Fibroblast of pulmonary artery (primary cell): ENCODE results near the gene CILP2.

Experiments
- DNase-seq: peaks from one replicate; pipeline ENCODE4 v3.0.0-alpha.2; 2010; ENCODE audit warnings: low read depth
- H3K4me3 ChIP-seq: replicated peaks from 2 replicates; pipeline ENCODE4 v1.5.1; 2011; ENCODE audit warnings: low read depth, mild to moderate bottlenecking, control low read depth, low read length, moderate library complexity
- TF ChIP-seq, protein P1 (sequence below): IDR thresholded peaks from 2 replicates; pipeline ENCODE4 v1.5.1; 2011; ENCODE audit warnings: mild to moderate bottlenecking, control low read depth, low read length, inconsistent platforms; ENCODE audit errors: missing control alignments

Gene CILP2

GRCh38 chr19:19542507-19542906 lies 4.4 kb downstream of the CILP2 start:
- H3K4me3 ChIP-seq: no peak overlapping the region
- no peak for DNase-seq
- TF ChIP-seq, protein P1, sequence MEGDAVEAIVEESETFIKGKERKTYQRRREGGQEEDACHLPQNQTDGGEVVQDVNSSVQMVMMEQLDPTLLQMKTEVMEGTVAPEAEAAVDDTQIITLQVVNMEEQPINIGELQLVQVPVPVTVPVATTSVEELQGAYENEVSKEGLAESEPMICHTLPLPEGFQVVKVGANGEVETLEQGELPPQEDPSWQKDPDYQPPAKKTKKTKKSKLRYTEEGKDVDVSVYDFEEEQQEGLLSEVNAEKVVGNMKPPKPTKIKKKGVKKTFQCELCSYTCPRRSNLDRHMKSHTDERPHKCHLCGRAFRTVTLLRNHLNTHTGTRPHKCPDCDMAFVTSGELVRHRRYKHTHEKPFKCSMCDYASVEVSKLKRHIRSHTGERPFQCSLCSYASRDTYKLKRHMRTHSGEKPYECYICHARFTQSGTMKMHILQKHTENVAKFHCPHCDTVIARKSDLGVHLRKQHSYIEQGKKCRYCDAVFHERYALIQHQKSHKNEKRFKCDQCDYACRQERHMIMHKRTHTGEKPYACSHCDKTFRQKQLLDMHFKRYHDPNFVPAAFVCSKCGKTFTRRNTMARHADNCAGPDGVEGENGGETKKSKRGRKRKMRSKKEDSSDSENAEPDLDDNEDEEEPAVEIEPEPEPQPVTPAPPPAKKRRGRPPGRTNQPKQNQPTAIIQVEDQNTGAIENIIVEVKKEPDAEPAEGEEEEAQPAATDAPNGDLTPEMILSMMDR: no peak

DNA sequence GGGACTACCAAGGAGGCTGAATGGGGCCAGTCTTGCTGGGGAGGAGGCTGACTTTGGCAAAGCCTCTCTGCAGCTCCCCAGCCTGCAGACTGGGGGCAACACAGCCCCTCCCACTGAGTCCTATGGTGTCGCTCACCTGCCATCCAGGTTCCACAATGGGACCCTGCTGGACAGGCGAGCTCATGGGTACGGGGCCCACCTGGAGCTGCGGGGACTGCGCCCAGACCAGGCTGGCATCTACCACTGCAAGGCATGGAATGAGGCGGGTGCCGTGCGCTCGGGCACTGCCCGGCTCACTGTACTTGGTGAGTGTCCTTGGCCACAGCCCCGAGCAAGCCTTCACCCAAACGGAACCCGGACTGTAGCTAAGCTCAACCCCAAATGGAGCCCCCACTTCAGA lies 5.0 kb downstream of the CILP2 start:
- TF ChIP-seq, protein P1: no peak
- H3K4me3 ChIP-seq: no peak overlapping the region
- DNase-seq: no peak

DNA sequence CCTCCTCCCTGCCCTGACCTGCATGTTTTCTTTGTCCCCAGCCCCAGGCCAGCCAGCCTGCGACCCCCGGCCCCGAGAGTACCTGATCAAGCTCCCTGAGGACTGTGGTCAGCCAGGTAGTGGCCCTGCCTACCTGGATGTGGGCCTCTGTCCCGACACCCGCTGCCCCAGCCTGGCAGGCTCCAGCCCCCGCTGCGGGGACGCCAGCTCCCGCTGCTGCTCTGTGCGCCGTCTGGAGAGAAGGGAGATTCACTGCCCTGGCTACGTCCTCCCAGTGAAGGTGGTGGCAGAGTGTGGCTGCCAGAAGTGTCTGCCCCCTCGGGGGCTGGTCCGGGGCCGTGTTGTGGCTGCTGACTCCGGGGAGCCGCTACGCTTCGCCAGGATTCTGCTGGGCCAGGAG lies 5.6 kb downstream of the CILP2 start:
- no peak for DNase-seq
- H3K4me3 ChIP-seq: no peak overlapping the region
- TF ChIP-seq, protein P1: no peak

DNA sequence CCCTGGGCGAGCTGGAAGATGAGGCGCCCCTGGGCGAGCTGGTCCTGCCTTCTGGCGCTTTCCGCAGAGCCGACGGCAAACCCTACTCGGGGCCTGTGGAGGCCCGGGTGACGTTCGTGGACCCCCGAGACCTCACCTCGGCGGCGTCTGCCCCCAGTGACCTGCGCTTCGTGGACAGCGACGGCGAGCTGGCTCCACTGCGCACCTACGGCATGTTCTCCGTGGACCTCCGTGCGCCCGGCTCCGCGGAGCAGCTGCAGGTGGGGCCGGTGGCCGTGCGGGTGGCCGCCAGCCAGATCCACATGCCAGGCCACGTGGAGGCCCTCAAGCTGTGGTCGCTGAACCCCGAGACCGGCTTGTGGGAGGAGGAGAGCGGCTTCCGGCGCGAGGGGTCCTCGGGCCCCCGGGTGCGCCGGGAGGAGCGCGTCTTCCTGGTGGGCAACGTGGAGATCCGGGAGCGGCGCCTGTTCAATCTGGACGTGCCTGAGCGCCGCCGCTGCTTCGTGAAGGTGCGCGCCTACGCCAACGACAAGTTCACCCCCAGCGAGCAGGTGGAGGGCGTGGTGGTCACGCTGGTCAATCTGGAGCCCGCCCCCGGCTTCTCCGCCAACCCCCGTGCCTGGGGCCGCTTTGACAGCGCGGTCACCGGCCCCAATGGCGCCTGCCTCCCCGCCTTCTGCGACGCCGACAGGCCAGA lies 6.3 kb downstream of the CILP2 start:
- no peak overlapping the region for H3K4me3 ChIP-seq
- no peak for DNase-seq
- TF ChIP-seq, protein P1: no peak

- H3K4me3 ChIP-seq: no peak overlapping the region
- TF ChIP-seq, protein P1: no peak
- DNase-seq: no peak
Measured at GRCh38 chr19:19544954-19545591, 7.0 kb downstream of the CILP2 start.

DNA sequence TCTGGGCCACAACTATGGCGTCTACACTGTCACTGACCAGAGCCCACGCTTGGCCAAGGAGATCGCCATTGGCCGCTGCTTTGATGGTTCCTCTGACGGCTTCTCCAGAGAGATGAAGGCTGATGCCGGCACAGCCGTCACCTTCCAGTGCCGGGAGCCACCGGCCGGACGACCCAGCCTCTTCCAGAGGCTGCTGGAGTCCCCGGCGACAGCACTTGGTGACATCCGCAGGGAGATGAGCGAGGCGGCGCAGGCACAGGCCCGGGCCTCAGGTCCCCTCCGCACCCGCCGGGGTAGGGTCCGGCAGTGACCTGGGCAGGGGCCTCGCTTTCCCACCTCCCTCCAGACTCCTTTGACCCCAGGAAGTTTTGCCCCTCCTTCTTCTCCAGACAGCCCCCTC lies 7.6 kb downstream of the CILP2 start:
- no peak overlapping the region for H3K4me3 ChIP-seq
- TF ChIP-seq, protein P1: no peak
- DNase-seq: no peak

DNA sequence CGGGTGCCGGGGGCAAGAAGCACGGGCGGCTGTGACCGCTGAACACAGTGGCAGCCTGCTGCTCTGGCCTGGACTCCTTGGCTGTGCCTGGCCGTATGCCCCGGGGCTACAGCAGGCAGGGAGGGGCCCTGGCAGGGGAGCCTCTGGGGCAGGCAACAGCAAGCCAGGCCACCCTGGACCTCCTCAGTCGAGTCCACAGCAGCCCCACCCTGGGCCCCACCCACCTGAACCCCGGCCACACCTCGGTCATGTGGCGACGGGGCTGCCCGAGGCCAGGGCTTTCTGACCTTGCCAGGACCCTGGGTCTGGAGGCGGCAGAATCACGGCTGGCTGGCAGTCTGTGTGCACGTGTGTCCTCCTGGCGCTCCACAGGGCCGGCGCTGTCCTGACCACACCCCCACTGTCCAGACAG lies 8.7 kb downstream of the CILP2 start:
- TF ChIP-seq, protein P1: no peak
- no peak overlapping the region for H3K4me3 ChIP-seq
- no peak for DNase-seq
